ENCODE data around the gene DNM2. TPM values are rescaled to one million over a fixed set of nuclear protein-coding genes. Genes with fewer than 3 reads are reported as not detected.

The DNM2 gene
- total RNA-seq, 1 donor from 2014 or later, result 156 TPM

GRCh38 chr19:10726268-10726667 is 8.4 kb downstream of the DNM2 start:
- Histone ChIP-seq H3K27ac (replicated peaks) (peak overlapping the region; percentile 91), H3K4me1 (peaks cover 96% of the 10 kb centered on the region), H3K4me3 (peak overlapping the region; percentile 40), H3K36me3 (no peaks in the 10 kb centered on the region), H3K27me3 (ENCODE audit: low read depth) (no peaks in the 10 kb centered on the region), H3K9me3 (replicated peaks) (no peaks in the 10 kb centered on the region)
- DNase-seq, result no peak
- intact Hi-C loops (cut with micrococcal nuclease), result no loop called here
- TF ChIP-seq, protein P1, sequence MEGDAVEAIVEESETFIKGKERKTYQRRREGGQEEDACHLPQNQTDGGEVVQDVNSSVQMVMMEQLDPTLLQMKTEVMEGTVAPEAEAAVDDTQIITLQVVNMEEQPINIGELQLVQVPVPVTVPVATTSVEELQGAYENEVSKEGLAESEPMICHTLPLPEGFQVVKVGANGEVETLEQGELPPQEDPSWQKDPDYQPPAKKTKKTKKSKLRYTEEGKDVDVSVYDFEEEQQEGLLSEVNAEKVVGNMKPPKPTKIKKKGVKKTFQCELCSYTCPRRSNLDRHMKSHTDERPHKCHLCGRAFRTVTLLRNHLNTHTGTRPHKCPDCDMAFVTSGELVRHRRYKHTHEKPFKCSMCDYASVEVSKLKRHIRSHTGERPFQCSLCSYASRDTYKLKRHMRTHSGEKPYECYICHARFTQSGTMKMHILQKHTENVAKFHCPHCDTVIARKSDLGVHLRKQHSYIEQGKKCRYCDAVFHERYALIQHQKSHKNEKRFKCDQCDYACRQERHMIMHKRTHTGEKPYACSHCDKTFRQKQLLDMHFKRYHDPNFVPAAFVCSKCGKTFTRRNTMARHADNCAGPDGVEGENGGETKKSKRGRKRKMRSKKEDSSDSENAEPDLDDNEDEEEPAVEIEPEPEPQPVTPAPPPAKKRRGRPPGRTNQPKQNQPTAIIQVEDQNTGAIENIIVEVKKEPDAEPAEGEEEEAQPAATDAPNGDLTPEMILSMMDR (IDR thresholded peaks at IDR 0.05; ENCODE audit: borderline replicate concordance), result no peak

DNA sequence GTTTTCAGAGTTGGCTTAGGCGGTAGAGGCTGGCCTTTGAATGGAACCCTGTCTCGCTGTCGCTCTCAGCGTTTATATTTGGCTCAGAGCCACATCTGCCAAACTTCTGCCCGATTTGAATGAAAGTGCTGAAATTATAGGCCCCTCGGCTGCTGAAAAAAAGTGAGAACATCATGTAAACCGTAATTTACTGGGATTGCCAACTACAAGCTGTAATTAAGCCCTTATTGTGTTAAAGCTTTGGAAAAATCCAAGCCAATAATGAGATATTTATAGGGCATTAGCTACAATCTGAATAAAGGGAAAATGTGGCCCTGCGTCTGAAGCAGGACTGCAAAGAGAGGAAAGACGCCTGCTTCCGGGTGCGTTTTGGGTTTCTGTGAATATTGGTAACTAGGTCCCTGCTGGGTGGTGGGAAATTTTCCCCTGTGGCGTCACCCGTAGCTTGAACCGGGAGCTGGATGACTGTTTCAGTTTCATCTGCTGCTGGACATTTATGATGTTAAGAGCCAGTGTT is 9.9 kb downstream of the DNM2 start:
- Histone ChIP-seq H3K4me1 (peaks cover 94% of the 10 kb centered on the region), H3K27me3 (ENCODE audit: low read depth) (no peaks in the 10 kb centered on the region), H3K4me3 (no peak overlapping the region), H3K9me3 (replicated peaks) (no peaks in the 10 kb centered on the region), H3K36me3 (no peaks in the 10 kb centered on the region), H3K27ac (replicated peaks) (peak overlapping the region; percentile 91)
- no peak for DNase-seq
- TF ChIP-seq, protein P1 (IDR thresholded peaks at IDR 0.05; ENCODE audit: borderline replicate concordance), result no peak
- intact Hi-C loops (cut with micrococcal nuclease), result no loop called here

GRCh38 chr19:10729411-10729810 is 11.5 kb downstream of the DNM2 start:
- no peak for DNase-seq
- Histone ChIP-seq H3K27ac (replicated peaks) (peak overlapping the region; percentile 75), H3K9me3 (replicated peaks) (no peaks in the 10 kb centered on the region), H3K27me3 (ENCODE audit: low read depth) (no peaks in the 10 kb centered on the region), H3K36me3 (no peaks in the 10 kb centered on the region), H3K4me3 (no peak overlapping the region), H3K4me1 (peaks cover 91% of the 10 kb centered on the region)
- TF ChIP-seq, protein P1 (IDR thresholded peaks at IDR 0.05; ENCODE audit: borderline replicate concordance), result no peak
- intact Hi-C loops (cut with micrococcal nuclease), result no loop called here

DNA sequence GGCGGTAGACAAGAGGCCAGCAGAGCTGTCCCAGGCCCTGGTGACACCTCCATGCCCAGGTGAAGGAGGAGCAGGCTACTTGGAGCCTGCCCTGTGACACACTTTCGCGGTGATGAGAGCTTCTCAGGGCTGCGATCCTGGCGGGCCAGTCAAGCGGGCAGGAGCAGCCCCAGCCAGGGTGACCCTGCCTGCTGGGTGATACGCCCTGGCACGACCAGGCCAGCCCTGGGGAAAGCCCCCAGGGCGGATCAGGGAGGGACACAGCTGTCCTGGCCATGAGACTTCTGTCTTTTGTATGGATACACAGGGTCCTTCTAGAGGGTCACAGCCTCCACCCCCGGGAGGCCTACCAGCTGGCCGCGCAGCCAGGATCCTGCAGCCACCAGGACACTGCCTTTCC is 13.1 kb downstream of the DNM2 start:
- DNase-seq, result peak; percentile 39
- intact Hi-C loops (cut with micrococcal nuclease), result no loop called here
- TF ChIP-seq, protein P1 (IDR thresholded peaks at IDR 0.05; ENCODE audit: borderline replicate concordance), result no peak
- Histone ChIP-seq H3K27ac (replicated peaks) (peak overlapping the region; percentile 75), H3K9me3 (replicated peaks) (no peaks in the 10 kb centered on the region), H3K27me3 (ENCODE audit: low read depth) (no peaks in the 10 kb centered on the region), H3K4me1 (peaks cover 91% of the 10 kb centered on the region), H3K36me3 (no peaks in the 10 kb centered on the region), H3K4me3 (no peak overlapping the region)

GRCh38 chr19:10735741-10736140 is 17.9 kb downstream of the DNM2 start:
- TF ChIP-seq, protein P1 (IDR thresholded peaks at IDR 0.05; ENCODE audit: borderline replicate concordance), result no peak
- Histone ChIP-seq H3K36me3 (no peaks in the 10 kb centered on the region), H3K27me3 (ENCODE audit: low read depth) (no peaks in the 10 kb centered on the region), H3K4me1 (peaks cover 72% of the 10 kb centered on the region), H3K4me3 (no peak overlapping the region), H3K27ac (replicated peaks) (peak overlapping the region; percentile 61), H3K9me3 (replicated peaks) (no peaks in the 10 kb centered on the region)
- intact Hi-C loops (cut with micrococcal nuclease), result no loop called here
- no peak for DNase-seq

Measured in left ventricle myocardium inferior (tissue), 1 donor.